Measurements from ENCODE around the gene SCUBE3. TPM values are rescaled to one million over a fixed set of nuclear protein-coding genes. Genes with fewer than 3 reads are reported as not detected.

The SCUBE3 gene
- total RNA-seq, 2 donors from 2014 or later = 0.05 to 0.16 TPM

DNA sequence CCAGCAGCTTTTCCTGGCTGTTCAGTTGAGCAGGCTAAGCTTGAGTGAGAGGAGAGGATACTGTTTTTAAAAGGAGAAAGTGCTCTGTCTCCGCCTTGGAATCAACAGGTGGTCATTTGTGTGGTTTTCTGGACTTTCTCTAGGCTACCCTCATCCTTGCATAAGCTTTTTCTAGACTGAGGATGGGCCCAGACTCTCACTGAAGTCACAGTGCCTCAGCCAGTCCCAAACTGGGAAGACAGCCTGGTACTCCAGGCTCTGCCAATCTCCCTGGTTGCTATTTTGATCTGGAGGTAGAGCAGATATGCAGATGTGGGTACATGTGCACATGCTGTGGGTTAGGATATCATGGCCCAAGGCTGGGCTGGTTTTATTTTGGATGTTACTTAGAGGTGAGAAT is 7.0 kb downstream of the SCUBE3 start:
- H3K27me3 Mint-ChIP-seq (ENCODE audit: low read depth) = peaks cover 34% of the 10 kb centered on the region
- H3K4me1 Mint-ChIP-seq (ENCODE audit: low read depth) = no peaks in the 10 kb centered on the region
- no peak for DNase-seq
- no peaks in the 10 kb centered on the region for H3K9me3 Mint-ChIP-seq
- ATAC-seq (replicated peaks in 1 of 2) = no peak
- H3K4me3 Mint-ChIP-seq = no peak overlapping the region
- no peaks in the 10 kb centered on the region for H3K36me3 Mint-ChIP-seq (ENCODE audit: insufficient read depth in 2 of 2)
- H3K27ac Mint-ChIP-seq = no peak overlapping the region

- no peak for ATAC-seq (replicated peaks in 1 of 2)
- no peaks in the 10 kb centered on the region for H3K36me3 Mint-ChIP-seq (ENCODE audit: insufficient read depth in 2 of 2)
- H3K9me3 Mint-ChIP-seq = no peaks in the 10 kb centered on the region
Observed at GRCh38 chr6:35223396-35223795, 9.6 kb downstream of the SCUBE3 start.

GRCh38 chr6:35224720-35225119 is 11.0 kb downstream of the SCUBE3 start:
- H3K27ac Mint-ChIP-seq = no peak overlapping the region
- no peaks in the 10 kb centered on the region for H3K4me1 Mint-ChIP-seq (ENCODE audit: low read depth)
- no peaks in the 10 kb centered on the region for H3K9me3 Mint-ChIP-seq
- no peak overlapping the region for H3K4me3 Mint-ChIP-seq
- H3K27me3 Mint-ChIP-seq (ENCODE audit: low read depth) = no peaks in the 10 kb centered on the region
- ATAC-seq (replicated peaks in 1 of 2) = no peak
- DNase-seq = no peak
- no peaks in the 10 kb centered on the region for H3K36me3 Mint-ChIP-seq (ENCODE audit: insufficient read depth in 2 of 2)

More at GRCh38 chr6:35223396-35223795, 9.6 kb downstream of the SCUBE3 start:
- H3K27ac Mint-ChIP-seq = no peak overlapping the region
- H3K4me1 Mint-ChIP-seq (ENCODE audit: low read depth) = no peaks in the 10 kb centered on the region
- no peak overlapping the region for H3K4me3 Mint-ChIP-seq
- H3K27me3 Mint-ChIP-seq (ENCODE audit: low read depth) = peaks cover 7% of the 10 kb centered on the region
- no peak for DNase-seq

GRCh38 chr6:35228481-35228880 is 14.7 kb downstream of the SCUBE3 start:
- no peaks in the 10 kb centered on the region for H3K36me3 Mint-ChIP-seq (ENCODE audit: insufficient read depth in 2 of 2)
- H3K4me1 Mint-ChIP-seq (ENCODE audit: low read depth) = no peaks in the 10 kb centered on the region
- no peak overlapping the region for H3K4me3 Mint-ChIP-seq
- no peaks in the 10 kb centered on the region for H3K27me3 Mint-ChIP-seq (ENCODE audit: low read depth)
- H3K27ac Mint-ChIP-seq = no peak overlapping the region
- no peak for ATAC-seq (replicated peaks in 1 of 2)
- no peak for DNase-seq
- no peaks in the 10 kb centered on the region for H3K9me3 Mint-ChIP-seq

- Mint-ChIP-seq H3K27ac (no peak overlapping the region), H3K36me3 (ENCODE audit: insufficient read depth in 2 of 2) (no peaks in the 10 kb centered on the region), H3K4me3 (no peak overlapping the region), H3K27me3 (ENCODE audit: low read depth) (no peaks in the 10 kb centered on the region), H3K9me3 (no peaks in the 10 kb centered on the region), H3K4me1 (ENCODE audit: low read depth) (no peaks in the 10 kb centered on the region)
- ATAC-seq (replicated peaks in 1 of 2) = no peak
- no peak for DNase-seq
Observed at GRCh38 chr6:35229304-35229703, 15.5 kb downstream of the SCUBE3 start.

- no peak overlapping the region for H3K27ac Mint-ChIP-seq
- H3K4me3 Mint-ChIP-seq = no peak overlapping the region
- peaks cover 0 to 3% of the 10 kb centered on the region in 2 donors for H3K36me3 Mint-ChIP-seq (ENCODE audit: insufficient read depth in 2 of 2)
- H3K4me1 Mint-ChIP-seq (ENCODE audit: low read depth) = no peaks in the 10 kb centered on the region
- DNase-seq (no peak), ATAC-seq (replicated peaks in 1 of 2) (no peak)
- H3K27me3 Mint-ChIP-seq (ENCODE audit: low read depth) = no peaks in the 10 kb centered on the region
- H3K9me3 Mint-ChIP-seq = no peaks in the 10 kb centered on the region
Observed at GRCh38 chr6:35230498-35230897, 16.7 kb downstream of the SCUBE3 start.

DNA sequence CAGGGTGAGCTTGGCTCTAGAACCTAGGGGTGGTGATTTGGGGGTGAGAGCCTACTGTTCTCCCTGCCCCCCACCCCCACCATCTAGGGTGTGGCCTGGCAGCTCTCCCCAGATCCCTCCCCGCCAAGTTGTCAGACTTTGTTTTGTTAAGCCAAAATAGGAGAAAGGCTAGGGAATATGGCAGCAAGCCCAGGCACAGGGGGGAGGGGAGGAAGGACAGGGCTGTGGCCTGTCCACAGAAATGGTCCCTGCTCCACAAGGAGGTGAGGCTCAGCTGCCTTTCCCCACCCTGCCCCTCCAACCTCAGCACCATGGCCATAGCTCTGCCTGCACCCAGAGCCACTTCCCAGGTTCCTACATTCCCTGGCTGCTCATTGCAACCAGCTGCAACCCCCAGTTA is 17.2 kb downstream of the SCUBE3 start:
- no peaks in the 10 kb centered on the region for H3K27me3 Mint-ChIP-seq (ENCODE audit: low read depth)
- no peaks in the 10 kb centered on the region for H3K4me1 Mint-ChIP-seq (ENCODE audit: low read depth)
- no peak overlapping the region for H3K4me3 Mint-ChIP-seq
- H3K36me3 Mint-ChIP-seq (ENCODE audit: insufficient read depth in 2 of 2) = peaks cover 0 to 3% of the 10 kb centered on the region in 2 donors
- no peak overlapping the region for H3K27ac Mint-ChIP-seq
- DNase-seq (no peak), ATAC-seq (replicated peaks in 1 of 2) (no peak)
- H3K9me3 Mint-ChIP-seq = no peaks in the 10 kb centered on the region

DNA sequence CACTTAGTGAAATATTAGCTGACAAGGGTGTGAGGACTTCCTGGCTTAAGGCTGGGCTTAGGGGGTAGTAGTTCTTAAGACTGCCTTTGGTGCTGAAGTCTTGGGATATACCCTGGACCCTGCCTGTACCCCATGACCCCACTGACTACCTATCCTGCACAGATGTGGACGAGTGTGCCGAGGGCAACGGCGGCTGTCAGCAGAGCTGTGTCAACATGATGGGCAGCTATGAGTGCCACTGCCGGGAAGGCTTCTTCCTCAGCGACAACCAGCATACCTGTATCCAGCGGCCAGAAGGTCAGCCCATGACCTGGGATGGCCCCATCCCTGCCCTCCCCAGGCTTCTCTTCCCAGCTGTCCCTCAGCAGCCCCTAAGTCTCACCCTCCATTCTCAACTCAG is 17.8 kb downstream of the SCUBE3 start:
- Mint-ChIP-seq H3K27me3 (ENCODE audit: low read depth) (no peaks in the 10 kb centered on the region), H3K27ac (no peak overlapping the region), H3K36me3 (ENCODE audit: insufficient read depth in 2 of 2) (peaks cover 0 to 3% of the 10 kb centered on the region in 2 donors), H3K4me1 (ENCODE audit: low read depth) (no peaks in the 10 kb centered on the region), H3K4me3 (no peak overlapping the region), H3K9me3 (no peaks in the 10 kb centered on the region)
- DNase-seq (no peak), ATAC-seq (replicated peaks in 1 of 2) (no peak)

GRCh38 chr6:35234901-35235300 is 21.1 kb downstream of the SCUBE3 start:
- H3K9me3 Mint-ChIP-seq = no peaks in the 10 kb centered on the region
- no peak for DNase-seq
- ATAC-seq (replicated peaks in 1 of 2) = no peak
- no peaks in the 10 kb centered on the region for H3K4me1 Mint-ChIP-seq (ENCODE audit: low read depth)
- H3K27me3 Mint-ChIP-seq (ENCODE audit: low read depth) = no peaks in the 10 kb centered on the region
- peaks cover 0 to 3% of the 10 kb centered on the region in 2 donors for H3K36me3 Mint-ChIP-seq (ENCODE audit: insufficient read depth in 2 of 2)
- no peak overlapping the region for H3K27ac Mint-ChIP-seq
- no peak overlapping the region for H3K4me3 Mint-ChIP-seq

GRCh38 chr6:35236223-35236622 is 22.5 kb downstream of the SCUBE3 start:
- Mint-ChIP-seq H3K27me3 (ENCODE audit: low read depth) (no peaks in the 10 kb centered on the region), H3K27ac (no peak overlapping the region), H3K4me1 (ENCODE audit: low read depth) (no peaks in the 10 kb centered on the region), H3K9me3 (no peaks in the 10 kb centered on the region), H3K4me3 (no peak overlapping the region), H3K36me3 (ENCODE audit: insufficient read depth in 2 of 2) (peaks cover 0 to 3% of the 10 kb centered on the region in 2 donors)
- DNase-seq (no peak), ATAC-seq (replicated peaks in 1 of 2) (no peak)

DNA sequence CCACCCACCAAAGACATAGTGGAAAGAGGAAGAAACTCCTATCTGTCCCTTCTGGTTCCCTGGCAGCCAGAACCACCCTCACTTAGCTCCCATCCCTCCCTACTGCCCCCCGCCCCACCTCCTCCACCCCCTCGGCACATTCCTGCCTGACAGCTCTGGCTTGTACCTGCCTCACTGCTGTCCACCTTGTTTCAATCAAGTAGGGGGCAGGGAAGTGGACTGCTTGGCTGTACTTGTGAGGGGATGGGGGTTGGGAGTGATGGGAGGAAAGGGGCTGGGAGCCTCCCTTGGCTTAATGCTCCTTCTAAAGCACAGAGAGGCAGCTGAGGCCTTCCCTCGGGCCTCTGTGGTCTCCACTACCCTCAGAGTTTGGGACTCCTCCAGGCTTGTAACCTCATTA is 23.7 kb downstream of the SCUBE3 start:
- Mint-ChIP-seq H3K27ac (no peak overlapping the region), H3K27me3 (ENCODE audit: low read depth) (no peaks in the 10 kb centered on the region), H3K36me3 (ENCODE audit: insufficient read depth in 2 of 2) (peaks cover 0 to 3% of the 10 kb centered on the region in 2 donors), H3K9me3 (no peaks in the 10 kb centered on the region), H3K4me3 (no peak overlapping the region), H3K4me1 (ENCODE audit: low read depth) (no peaks in the 10 kb centered on the region)
- DNase-seq (no peak), ATAC-seq (replicated peaks in 1 of 2) (no peak)

GRCh38 chr6:35238843-35239289 is 25.1 kb downstream of the SCUBE3 start:
- Mint-ChIP-seq H3K36me3 (ENCODE audit: insufficient read depth in 2 of 2) (peaks cover 0 to 3% of the 10 kb centered on the region in 2 donors), H3K4me1 (ENCODE audit: low read depth) (no peaks in the 10 kb centered on the region), H3K27me3 (ENCODE audit: low read depth) (no peaks in the 10 kb centered on the region), H3K4me3 (no peak overlapping the region), H3K27ac (no peak overlapping the region), H3K9me3 (no peaks in the 10 kb centered on the region)
- ATAC-seq (replicated peaks in 1 of 2) (no peak), DNase-seq (no peak)

DNA sequence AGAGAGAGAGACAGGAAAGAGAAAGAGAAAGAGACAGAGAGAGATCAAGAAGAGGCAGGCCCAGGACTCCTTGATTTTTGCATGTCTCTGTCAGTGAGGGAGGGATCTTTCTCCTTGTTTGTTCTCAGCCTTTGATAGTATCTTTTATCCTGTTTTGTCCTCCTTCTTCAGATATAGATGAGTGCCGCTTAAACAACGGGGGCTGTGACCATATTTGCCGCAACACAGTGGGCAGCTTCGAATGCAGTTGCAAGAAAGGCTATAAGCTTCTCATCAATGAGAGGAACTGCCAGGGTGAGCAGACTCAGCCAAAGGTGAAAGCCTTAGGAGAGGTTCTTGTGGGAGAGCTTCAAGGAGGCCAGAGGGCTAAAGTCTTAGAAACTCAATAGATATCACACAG is 25.8 kb downstream of the SCUBE3 start:
- H3K9me3 Mint-ChIP-seq = no peaks in the 10 kb centered on the region
- peaks cover 0 to 3% of the 10 kb centered on the region in 2 donors for H3K36me3 Mint-ChIP-seq (ENCODE audit: insufficient read depth in 2 of 2)
- DNase-seq (no peak), ATAC-seq (replicated peaks in 1 of 2) (no peak)
- H3K4me3 Mint-ChIP-seq = no peak overlapping the region
- no peaks in the 10 kb centered on the region for H3K4me1 Mint-ChIP-seq (ENCODE audit: low read depth)
- no peaks in the 10 kb centered on the region for H3K27me3 Mint-ChIP-seq (ENCODE audit: low read depth)
- no peak overlapping the region for H3K27ac Mint-ChIP-seq

Data from activated T-cell treated with anti-CD3 and anti-CD28 coated beads, Interleukin-2, amount 50 U/mL, for 72 hours (primary cell).